UCSD-AML1 (cell line): ENCODE measurements around the gene SHC2.
"Not testable (repeated sequence)": the region's sequence is repeated elsewhere in the genome, so short reads cannot be mapped to it uniquely, and the experiment has no call there.

Experiments
- DNase-seq: peaks from one replicate; lab custom pipeline; 2025; ENCODE audit not compliant: unreplicated experiment; lab: John Stamatoyannopoulos, UW

SHC2 gene

DNA sequence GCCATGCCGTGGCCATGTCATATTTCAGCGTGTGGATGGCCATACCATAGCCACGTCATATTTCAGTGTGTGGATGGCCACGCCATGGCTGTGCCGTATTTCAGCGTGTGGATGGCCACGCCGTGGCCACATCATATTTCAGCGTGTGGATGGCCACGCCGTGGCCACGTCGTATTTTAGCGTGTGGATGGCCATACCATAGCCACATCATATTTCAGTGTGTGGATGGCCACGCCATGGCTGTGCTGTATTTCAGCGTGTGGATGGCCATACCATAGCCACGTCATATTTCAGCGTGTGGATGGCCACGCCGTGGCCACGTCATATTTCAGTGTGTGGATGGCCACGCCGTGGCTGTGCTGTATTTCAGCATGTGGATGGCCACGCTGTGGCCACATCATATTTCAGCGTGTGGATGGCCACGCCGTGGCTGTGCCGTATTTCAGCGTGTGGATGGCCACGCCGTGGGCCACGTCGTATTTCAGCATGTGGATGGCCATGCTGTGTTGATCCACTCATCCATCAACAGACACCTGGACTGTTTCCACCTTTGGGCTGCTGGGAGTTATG, 9.8 kb downstream of the SHC2 start:
- not testable (repeated sequence) for DNase-seq

DNA sequence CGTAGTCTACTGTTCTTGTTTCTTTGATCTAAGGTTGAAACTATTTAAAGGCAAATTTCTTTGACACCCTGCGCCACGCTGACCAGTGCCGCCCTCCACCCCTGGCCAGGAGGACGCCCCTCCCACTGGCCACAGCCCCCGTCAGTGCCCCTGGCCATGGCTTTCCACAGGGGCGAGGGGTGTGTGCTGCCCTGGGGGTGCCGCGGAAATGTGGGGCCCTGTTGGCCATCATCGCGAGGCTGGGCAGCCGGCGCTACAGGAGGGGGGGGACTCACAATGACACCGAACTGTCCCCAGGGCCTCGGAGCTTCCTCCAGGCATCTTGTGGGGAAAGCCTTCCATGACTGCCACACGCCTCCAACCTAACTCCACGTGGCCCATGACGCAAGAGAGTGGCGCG, 10.9 kb downstream of the SHC2 start:
- no peak for DNase-seq

DNA sequence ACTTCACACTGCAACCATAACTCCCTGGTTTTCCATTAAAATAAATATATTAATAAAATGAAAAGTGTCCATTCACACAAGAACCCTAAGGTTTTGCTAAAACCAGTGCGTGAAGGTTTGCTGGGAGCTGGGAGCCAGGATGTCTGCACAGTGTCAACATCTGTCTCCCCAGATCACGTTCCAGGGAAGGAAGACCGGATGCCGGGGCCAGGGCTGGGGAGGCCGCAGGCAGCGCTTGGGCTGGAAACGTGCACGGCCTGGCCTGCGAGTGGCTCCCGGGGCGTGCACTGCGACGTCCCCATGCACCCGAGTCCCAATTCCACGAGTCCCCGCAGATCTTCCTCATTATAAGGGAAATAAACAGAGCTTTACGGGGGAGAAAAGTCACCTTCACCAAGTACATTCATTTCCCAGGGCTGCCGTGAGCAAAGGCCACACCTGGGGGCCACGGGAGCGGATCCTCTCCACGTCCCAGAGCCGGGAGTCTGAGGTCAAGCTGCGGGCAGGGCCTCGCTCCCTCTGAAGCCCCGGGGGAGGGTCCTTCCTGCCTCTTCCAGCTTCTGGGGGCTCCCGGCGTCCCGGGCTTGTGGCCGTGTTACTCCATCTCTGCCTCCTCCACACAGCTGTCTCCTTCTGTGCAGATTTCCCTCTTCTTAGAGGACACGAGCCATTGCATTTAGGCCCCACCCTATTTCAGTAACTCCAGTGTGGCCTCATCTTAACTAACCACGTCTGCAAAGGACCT, 12.8 kb downstream of the SHC2 start:
- DNase-seq = no peak

DNA sequence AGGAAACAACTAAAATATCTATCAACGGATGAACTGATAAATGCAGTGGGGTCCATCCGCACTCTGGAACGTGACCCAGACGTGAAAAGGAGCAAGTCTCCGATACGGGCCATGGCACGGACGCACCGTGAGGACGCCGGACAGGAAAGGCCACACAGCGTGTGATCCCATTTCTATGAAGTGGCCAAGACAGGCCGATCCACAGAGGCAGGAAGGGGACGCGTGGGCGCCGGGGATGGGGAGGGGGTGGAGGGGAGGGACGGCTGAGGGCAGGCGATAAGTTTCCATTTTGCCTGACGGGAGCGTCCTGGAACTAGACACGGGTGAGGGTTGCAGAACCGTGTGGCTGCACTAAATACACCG, 13.8 kb downstream of the SHC2 start:
- no peak for DNase-seq

DNA sequence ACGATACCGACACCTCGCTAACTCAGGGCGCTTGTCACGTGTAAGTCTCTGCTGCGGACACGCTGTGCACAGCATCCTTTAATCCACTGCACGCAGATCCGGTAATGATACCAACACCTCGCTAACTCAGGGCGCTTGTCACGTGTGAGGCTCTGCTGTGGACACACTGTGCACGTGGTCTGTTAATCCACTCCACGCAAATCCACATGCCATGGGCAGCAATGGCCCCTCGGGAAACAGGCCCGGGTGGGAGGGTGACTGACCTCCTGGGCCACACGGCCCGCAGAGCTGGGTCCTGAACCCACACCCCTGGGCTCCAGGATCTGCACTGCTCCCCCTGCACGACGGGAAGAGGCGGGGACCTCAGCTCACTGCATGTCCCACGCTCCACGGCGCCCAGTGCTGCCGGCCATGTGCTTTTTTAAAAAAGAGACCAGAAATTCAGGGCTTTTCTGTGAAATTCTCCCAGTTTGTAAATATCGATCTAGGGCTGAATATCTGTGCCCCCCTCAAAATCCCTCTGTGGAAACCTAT, 16.1 kb downstream of the SHC2 start:
- no peak for DNase-seq

DNA sequence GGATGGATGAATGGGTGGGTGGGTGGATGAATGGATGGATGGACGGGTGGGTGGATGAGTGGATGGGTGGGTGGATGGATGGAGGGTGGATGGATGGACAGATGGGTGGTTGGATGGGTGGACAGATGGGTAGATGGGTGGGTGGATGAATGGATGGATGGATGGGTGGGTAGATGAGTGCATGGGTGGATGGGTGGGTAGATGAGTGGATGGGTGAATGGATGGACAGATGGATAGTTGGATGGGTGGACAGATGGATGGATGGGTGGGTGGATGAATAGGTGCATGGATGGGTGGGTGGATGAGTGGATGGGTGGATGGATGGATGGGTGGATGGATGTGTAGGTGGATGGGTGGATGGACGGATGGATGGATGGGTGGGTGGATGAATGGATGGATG, 17.8 kb downstream of the SHC2 start:
- no peak for DNase-seq

DNA sequence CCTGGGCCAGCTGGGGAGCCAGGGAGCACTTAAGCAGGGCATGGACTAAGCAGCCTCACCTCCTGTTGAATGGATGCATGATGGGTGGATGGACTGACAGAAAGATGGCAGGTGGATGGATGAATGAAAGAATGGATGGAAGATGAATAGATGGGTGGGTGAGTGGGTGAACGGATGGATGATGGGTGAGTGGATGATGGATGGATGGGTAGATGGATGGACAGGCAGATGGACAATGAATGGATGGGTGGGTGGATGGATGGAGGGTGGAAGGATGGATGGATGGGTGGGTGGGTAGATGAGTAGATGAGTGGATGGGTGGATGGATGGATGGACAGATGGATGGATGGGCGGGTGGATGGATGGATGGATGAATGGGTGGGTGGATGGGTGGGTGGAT, 18.7 kb downstream of the SHC2 start:
- DNase-seq = no peak

DNA sequence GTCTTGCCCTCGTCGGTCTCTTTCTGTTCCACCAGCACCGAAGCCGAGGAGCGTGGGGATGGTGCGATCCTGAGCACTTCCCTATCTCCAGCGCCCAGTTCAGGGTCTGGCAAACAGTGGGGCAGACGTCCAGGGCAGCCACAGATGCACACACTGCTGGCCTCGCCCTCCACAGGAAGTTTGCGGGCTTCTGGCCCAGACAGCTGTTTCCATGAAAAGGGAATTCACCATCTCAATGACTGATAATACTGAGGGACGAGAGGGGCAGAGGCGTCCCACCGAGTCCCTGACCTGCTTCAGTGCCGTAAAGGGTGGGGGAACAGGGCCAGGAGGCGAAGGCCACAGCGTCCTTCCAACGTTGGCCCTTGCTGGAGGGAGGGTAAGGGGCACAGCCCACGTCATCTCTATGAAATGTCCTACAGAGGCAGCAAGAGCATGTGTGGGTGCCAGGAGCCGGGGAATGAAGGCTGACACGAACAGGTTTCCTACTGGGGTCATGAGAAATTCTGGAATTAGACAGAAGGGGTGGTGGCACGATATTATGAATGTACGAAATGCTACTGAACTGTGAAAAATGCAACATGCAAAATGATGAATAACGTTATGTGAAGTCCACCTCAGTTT, 19.5 kb downstream of the SHC2 start:
- DNase-seq = peak; percentile 67

DNA sequence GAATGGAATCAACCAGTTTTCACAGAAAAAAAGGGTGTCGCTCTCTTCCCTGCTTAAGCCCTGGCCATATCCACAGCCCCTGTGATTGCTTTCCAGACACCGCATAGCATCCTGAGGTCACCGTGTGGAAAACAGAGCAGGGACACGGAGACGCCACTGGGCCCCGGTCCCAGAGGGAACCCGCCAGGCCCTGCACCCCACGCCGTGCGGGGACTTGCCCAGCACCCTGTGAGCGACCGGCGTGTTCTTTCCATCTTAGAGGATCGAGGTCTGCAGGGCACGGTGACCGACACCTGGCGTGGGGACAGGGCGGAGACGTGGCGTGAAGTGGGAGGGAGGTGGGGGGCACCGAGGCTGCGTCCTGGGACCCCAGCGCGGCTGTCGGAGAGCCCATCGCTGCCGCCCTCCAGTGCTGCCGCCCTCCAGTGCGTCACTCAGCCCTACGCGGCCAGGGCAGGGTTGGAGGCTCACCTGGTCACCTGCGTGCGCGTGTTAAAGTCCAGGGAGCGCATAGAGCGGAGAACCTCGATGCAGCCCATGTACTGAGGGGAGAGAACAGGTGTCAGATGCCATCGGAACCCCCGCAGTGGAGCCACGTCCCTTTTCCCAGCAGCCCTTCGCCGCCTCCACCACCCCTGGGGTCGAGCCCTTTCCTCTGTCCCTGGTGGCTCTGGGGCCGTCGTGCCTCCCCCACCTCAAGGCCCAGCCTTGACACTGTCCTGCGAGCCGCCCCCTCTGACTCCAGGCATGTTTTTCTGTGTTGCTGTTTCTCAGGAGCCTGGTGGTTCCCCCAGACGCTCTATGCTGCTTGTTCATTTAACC, 20.2 kb downstream of the SHC2 start:
- DNase-seq = no peak

DNA sequence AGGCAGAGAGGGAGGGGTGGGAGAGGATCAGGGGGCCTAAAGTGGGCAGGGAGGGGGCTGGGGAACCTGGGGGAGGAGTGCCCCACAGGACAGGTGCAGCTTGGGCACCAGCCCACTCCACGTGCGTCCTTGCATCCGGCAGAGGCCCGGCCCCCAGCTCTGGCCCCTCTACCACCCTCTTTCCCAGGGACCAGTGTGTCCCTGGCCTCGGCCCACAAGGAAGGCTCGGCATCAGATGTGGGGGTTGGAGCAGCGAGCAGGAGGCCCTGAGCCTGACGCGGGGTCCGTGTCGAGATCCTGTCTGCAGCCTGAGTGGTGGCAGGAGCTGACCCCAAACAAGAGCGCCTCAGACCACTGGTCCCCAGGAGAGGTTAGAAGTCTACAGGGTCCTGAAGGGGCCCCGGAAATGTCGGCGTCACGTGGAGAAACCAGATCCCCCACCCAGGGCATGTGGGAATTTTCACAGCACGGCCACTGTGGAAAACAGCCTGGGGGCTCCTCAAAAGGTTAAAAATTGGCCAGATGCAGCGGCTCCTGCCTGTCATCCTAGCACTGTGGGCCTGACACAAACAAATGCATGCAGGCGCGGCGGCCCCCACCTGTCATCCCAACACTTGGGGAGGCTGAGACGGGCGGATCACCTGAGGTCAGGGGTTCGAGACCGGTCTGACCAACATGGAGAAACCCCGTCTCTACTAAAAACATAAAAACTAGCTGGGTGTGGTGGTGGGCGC, 21.5 kb downstream of the SHC2 start:
- DNase-seq = no peak

DNA sequence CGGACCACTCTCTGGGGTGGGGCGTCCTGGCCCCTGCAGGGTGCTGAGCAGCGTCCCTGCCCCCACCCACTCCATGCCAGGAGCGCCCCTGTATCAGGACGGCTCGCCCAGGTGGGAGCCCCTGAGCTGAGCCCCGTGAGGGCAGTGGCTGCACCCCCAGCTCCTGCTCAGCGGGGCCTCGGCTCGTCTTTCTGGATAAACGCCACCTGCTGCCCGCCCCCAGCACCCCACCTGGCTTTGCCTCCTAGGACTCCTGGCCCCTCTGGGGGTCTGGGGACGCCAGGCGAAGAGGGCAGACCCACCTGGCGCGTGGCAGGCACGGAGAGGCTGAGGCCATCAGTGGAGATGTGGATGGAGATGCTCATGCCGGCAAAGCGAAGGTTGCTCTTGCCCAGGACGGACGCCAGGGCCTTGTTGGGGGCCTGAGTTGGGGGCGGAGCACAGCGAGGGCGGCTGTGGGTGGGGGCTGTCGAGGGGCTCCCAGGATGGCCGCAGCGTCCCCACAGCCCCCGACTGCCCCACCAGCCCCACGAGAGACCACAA, 22.3 kb downstream of the SHC2 start:
- no peak for DNase-seq

DNA sequence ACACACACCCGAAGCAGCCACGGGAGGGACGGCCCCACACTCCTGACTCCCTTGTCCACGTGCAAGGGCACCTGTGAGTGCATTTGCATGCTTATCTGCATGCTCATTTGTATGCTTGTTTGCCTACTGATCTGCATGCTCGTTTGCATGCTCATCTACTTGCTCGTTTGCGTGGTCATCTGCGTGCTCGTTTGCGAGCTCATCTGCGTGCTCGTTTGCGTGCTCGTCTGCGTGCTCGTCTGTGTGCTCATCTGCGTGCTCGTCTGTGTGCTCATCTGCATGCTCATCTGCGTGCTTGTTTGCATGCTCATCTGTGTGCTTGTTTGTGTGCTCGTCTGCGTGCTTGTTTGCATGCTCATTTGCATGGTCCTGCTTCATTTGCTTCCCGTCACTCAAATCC, 23.8 kb downstream of the SHC2 start:
- DNase-seq = no peak

DNA sequence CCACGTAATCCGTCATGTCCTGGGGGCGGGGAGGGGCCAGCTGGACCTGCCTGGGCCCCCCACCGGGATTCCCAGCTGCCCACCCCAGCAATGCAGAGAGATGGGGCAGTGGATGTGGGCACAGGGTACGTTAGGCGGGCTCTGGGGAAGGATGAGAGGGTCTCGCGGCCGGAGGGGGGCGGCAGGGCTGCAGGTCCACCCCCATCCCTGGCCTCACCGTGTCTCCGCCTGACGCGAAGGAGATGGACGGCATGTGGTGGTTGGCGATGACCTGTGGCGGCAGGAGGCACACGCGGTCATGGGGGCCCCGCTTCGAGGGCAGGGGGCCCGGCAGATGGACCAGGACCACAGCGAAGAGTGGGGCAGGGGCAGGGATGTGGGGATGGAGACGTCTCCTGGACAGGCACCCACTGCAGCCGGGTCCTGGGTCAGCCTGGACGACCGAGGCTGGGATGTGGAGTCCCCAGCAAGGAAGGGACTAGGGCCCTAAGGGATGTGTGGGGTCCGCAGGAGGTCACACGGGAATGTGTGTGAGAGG, 24.4 kb downstream of the SHC2 start:
- DNase-seq = no peak

DNA sequence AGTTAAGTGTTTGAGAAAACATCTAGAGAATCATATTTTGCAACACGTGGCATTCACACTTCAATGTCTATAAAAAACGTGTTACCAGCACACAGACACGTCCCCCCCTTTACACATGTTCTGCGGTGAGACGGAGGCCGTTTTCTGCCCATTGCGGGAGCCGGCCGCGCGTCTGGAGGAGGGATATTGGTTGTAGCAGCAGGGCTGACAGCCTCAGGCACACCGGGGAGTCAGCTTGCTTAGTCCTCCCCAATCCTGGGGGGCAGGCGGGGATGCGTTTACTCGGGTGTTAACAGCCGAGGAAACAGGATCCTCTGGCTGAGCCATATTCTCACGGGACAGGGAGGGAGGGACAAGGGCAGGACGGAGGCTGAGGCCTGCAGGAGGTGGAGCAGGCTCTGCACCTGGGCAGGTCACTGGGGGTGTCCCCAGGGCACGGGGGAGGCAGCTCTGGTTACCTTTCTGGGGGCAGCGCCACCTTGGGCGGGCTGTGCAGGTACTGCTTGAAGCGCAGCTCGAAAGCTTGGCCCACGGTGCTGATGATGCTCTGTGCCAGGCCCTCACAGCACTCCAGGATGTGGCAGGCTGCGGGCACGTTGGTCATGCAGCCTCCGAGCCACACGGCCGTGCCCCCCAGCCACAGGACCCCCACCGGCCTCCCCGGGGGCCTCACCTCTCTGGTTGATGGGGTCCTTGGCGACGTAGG, 25.0 kb downstream of the SHC2 start:
- no peak for DNase-seq

DNA sequence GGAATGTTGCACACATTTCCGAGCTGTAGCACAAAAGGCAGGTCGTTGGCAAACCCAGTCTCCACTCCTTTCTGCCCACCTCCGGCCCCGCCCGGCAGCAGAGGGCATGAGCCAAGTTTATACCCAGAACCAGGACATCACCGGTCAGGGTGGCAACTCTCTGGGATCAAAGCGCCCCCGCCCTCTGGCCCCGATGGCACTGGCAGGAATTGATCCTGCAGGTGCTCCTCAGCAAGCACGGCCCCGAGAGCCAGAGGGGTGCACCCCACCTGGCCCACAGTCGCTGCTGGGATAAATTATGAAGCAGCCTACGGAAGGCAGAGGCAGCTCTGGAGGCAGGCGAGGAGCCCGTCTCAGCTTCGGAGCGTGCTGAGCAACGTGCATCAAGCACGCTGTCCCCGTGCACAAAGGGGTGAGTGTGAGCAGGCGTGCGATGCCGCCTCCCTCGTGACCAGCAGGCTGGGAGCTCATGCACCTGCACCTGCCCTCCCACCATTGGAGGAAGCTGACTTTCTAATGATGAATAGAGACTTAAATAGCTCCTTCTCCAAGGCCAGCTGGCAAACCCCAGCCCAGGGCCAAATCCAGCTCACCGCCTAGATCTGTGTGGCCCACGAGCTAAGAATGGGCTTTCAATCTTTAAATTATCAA, 25.7 kb downstream of the SHC2 start:
- no peak for DNase-seq

DNA sequence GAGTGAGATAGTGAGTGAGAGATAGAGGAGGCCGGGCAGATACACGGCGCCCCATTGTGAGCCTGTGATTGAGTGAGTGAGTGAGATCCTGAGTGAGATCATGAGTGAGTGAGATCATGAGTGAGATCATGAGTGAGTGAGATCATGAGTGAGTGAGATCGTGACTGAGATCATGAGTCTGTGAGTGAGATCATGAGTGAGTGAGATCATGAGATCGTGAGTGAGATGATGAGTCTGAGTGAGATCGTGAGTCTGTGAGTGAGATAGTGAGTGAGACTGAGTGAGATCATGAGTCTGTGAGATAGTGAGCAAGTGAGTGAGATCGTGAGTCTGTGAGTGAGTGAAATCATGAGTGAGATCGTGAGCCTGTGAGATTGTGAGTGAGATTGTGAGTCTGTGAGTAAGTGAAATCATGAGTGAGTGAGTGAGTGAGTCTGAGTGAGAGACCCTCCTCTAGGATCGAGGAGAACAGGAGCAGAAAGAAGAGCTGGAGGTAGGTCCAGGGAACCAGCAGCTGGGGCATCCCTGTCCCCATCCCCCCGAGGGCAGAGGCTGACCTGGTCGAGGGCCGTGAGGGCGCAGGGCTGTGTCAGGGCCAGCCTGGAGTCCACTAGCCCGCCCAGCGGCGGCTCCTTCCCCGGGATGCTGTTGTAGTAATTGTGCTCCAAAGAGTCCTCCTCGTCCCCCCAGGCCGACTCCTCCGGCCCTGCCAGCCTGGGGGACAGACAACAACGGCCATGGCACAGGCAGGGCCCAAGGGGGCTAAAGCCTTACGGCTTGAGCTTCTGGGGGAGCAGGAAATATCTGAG, 26.5 kb downstream of the SHC2 start:
- DNase-seq = no peak

DNA sequence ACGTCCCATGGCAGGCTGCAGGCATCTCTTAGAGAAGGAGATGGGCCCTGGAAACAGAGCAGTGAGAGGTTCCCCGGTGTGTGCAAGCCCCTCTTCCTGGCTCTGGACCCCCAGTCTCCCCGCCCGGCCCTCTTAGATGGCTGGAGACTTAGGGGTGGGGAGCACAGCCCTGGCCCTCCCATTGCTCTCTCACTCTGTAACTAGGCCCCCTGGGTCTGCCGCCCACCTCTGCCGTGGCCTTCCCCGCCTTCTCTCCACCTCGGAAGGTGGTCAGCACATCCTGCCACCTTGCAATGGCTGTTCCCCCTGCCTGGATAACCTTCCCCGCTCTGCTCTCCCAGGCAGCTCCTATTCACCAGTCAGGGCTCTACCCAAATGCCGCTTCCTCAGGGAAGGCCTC, 30.1 kb downstream of the SHC2 start:
- DNase-seq = no peak

DNA sequence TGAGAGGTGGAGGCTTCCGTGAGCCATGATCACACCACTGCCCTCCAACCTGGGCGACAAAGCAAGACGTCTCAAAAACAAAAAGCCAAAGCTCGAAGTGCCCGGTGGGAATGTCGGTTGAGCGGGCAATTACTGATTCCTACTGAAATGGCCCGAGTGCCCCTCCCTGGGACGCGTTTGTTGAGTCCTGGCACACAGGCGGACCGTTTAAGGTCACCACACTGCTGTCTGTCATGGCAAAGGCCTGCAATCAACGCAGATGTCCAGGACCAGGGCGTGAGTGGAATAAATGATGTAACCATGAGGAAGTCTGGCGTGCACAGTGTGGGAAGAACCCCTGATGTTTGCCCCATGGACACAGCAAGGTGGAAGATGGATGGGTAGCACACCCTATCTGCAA, 32.7 kb downstream of the SHC2 start:
- DNase-seq = no peak
